ENCODE results near the gene CPB1. TPM values are rescaled to one million over a fixed set of nuclear protein-coding genes. Genes with fewer than 3 reads are reported as not detected.

The CPB1 gene
- total and polyA plus RNA-seq, 10 of the 15 experiments (the other 5 are each of a cell fraction or from before 2014, with no cell fraction given), result 4.8 TPM; not detected in 9

DNA sequence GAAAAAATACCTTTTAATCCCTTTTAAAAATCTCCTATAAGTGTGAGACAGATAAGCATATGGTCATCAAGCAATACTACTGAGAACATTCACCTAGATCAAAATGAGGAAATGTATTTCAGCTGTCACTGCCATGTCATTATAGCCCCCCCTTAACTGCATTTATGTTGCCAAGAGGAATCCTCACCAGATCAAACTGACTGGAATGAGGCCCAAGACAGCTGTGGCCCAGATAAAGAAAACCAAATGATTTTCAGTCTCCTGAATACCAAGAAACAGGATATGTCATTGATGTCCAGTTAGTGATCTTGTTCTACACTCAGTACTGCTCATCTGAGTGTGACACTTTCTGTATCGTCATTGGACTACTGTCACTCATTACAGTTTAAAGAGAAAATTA lies 35.1 kb upstream of the CPB1 start:
- Histone ChIP-seq H3K4me1 (ENCODE audit: control insufficient read depth, insufficient read depth, low read length) (no peaks in the 10 kb centered on the region), H3K79me2 (ENCODE audit: control insufficient read depth, insufficient read depth, low read length) (no peaks in the 10 kb centered on the region), H3K4me2 (ENCODE audit: control insufficient read depth, insufficient read depth) (no peak overlapping the region), H3K4me3 (no peak overlapping the region), H4K20me1 (ENCODE audit: control insufficient read depth, insufficient read depth) (no peaks in the 10 kb centered on the region), H3K9ac (ENCODE audit: control insufficient read depth, insufficient read depth, low read length) (no peak overlapping the region), H3K36me3 (ENCODE audit: control insufficient read depth in 2 of 2, insufficient read depth in 2 of 2, low read length in 1 of 2) (no peaks in the 10 kb centered on the region), H3K9me3 (replicated peaks; ENCODE audit: control insufficient read depth, insufficient read depth, low read length) (no peaks in the 10 kb centered on the region), H3K27me3 (replicated peaks in 1 of 2; ENCODE audit: control insufficient read depth in 2 of 2, insufficient read depth in 2 of 2, low read length in 1 of 2) (no peaks in the 10 kb centered on the region), H3K27ac (ENCODE audit: control insufficient read depth, insufficient read depth) (no peak overlapping the region), H2AFZ (ENCODE audit: control insufficient read depth, low read depth, low read length) (no peak overlapping the region)
- SMC1A ChIA-PET (ENCODE audit: uncharacterized antibody, unreplicated experiment), result no interaction called here
- POLR2A ChIA-PET, result no interaction called here
- ATAC-seq, result no peak
- RAD21 ChIA-PET (ENCODE audit: unreplicated experiment), result no interaction called here
- intact Hi-C loops (cut with micrococcal nuclease; ENCODE audit: unreplicated experiment), result no loop called here
- in situ Hi-C loops (cut with MboI), result no loop called here
- CTCF ChIA-PET, result no interaction called here
- no TSS peak for BruUV-seq (replicated peaks)
- TF ChIP-seq NFYA (IDR thresholded peaks at IDR 0.05; ENCODE audit: borderline replicate concordance, low read depth, low read length) (no peak), CREB1 (IDR thresholded peaks at IDR 0.05; ENCODE audit: low read depth) (no peak), BHLHE40 (IDR thresholded peaks at IDR 0.05; ENCODE audit: borderline replicate concordance in 1 of 2, low read depth in 2 of 2, low read length in 1 of 2) (no peak), RAD21 (IDR thresholded peaks at IDR 0.05; ENCODE audit: insufficient read depth, low read depth, low read length) (no peak), POLR2A (IDR thresholded peaks at IDR 0.05; ENCODE audit: low read depth, low read length) (no peak), ASH2L (IDR thresholded peaks at IDR 0.05; ENCODE audit: borderline replicate concordance, low read depth) (no peak), RUNX3 (IDR thresholded peaks at IDR 0.05; ENCODE audit: low read length) (no peak), MTA2 (IDR thresholded peaks at IDR 0.05; ENCODE audit: low read depth) (no peak), HCFC1 (IDR thresholded peaks at IDR 0.05; ENCODE audit: low read length) (no peak), ZSCAN29 (IDR thresholded peaks at IDR 0.05) (no peak), POLR2AphosphoS5 (IDR thresholded peaks at IDR 0.05; ENCODE audit: low read length) (no peak)
- TF ChIP-seq, protein P1, sequence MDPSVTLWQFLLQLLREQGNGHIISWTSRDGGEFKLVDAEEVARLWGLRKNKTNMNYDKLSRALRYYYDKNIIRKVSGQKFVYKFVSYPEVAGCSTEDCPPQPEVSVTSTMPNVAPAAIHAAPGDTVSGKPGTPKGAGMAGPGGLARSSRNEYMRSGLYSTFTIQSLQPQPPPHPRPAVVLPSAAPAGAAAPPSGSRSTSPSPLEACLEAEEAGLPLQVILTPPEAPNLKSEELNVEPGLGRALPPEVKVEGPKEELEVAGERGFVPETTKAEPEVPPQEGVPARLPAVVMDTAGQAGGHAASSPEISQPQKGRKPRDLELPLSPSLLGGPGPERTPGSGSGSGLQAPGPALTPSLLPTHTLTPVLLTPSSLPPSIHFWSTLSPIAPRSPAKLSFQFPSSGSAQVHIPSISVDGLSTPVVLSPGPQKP (IDR thresholded peaks at IDR 0.05; ENCODE audit: low read depth, low read length), result no peak
- TF ChIP-seq, protein P2, sequence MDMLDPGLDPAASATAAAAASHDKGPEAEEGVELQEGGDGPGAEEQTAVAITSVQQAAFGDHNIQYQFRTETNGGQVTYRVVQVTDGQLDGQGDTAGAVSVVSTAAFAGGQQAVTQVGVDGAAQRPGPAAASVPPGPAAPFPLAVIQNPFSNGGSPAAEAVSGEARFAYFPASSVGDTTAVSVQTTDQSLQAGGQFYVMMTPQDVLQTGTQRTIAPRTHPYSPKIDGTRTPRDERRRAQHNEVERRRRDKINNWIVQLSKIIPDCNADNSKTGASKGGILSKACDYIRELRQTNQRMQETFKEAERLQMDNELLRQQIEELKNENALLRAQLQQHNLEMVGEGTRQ (IDR thresholded peaks at IDR 0.05; ENCODE audit: borderline replicate concordance, low read depth, low read length), result no peak
- no peak for DNase-seq (ENCODE audit: low read depth, low spot score)
- WGBS (ENCODE audit: insufficient coverage, insufficient replicate concordance, low lambda C conversion rate, missing lambda C conversion rate), result 40% methylated on average over 1 of the region's 1 CpG
- FAIRE-seq, result no peak
